Astrocyte of the spinal cord (primary cell): ENCODE data around the gene GABBR2.

Experiments
- DNase-seq: peaks from one replicate; pipeline ENCODE4 v3.0.0; 2011; ENCODE audit warnings: low read depth, low spot score
- H3K4me3 ChIP-seq: 2 replicates; pipeline ENCODE4 v1.5.1; 2011; ENCODE audit warnings: low read depth, mild to moderate bottlenecking, low read length, moderate library complexity
- CTCF ChIP-seq: IDR thresholded peaks from 2 replicates; pipeline ENCODE4 v1.5.1; 2012; ENCODE audit warnings: low read depth, mild to moderate bottlenecking, low read length, inconsistent platforms
- in situ Hi-C: cut with HindIII; loops from 2 replicates; pipeline ENCODE4 v1.10.0; 2017; ENCODE audit warnings: low sequenced_read_pairs

GABBR2 gene

DNA sequence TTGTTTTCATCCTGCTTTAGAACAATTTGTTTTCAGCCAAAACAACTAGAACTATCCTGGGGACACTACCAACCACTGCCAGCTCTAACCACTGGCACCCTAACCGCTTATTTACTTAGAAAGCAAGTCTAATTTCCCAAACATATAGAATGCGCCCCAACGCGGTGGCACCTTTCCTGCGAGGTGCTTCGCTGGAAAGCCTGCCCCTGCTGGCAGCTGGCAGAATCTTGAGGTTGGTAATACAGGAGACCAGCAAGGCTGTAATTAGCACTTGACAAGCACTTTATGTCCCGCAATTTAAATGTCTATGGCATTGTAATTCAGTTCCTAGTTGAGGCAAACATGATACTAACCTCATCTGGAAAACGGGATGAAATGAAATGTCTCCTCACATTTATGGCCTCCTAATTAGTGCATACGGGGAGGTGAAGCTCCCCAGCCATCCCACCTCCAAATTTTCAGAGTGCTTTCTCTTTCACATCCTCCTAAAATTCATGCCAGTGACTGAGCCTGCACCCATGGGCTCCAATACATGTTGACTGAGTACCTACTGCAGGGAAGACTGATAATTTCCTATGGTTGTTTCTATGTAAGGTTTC is 30.4 kb downstream of the GABBR2 start:
- DNase-seq, result no peak
- in situ Hi-C loops, result no loop called here
- H3K4me3 ChIP-seq, result no peak overlapping the region
- peak; percentile 62 for TF ChIP-seq CTCF

DNA sequence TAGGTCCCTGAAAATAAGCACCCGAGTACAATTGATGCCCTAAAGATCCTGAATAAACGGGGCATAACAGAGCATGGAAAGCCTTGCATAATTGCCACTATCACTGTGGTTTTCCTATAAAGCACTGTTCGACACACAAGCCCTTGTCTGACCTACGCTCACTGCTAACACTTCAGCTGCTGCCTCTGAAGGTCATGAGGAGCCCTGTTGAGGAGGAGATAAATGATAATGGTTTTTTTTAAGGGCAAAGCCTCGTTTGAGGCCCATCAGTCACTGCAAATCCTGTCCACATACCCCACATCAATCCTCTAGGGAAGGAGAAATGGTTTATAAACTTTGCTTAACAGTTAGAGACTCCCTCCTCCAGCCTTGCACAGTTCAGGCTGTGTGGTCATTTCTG is 35.1 kb downstream of the GABBR2 start:
- in situ Hi-C loops, result no loop called here
- H3K4me3 ChIP-seq, result no peak overlapping the region
- DNase-seq, result no peak
- TF ChIP-seq CTCF, result no peak

- H3K4me3 ChIP-seq, result no peak overlapping the region
- in situ Hi-C loops, result no loop called here
- DNase-seq, result no peak
- no peak for TF ChIP-seq CTCF
These were observed 41.6 kb downstream of the GABBR2 start for GRCh38 chr9:98667005-98667640.

DNA sequence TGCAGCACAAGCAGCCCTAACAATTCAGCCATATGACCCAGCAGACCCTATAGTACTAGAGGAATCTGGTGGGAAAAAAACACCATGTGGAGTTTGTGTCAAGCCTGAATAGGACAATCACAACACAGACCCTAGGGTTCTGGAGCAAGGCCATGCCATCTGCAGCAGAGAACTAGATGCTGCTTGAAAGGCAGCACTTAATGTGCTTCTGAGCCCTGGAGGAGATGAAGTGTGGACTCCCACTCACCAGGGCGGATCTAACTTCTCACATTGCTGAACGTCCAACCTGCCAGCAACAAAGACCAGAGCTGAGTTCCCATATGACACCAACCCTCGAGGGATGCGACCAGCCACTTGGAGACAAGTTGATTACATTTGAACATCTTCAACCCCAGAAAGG is 43.2 kb downstream of the GABBR2 start:
- no peak for DNase-seq
- in situ Hi-C loops, result no loop called here
- TF ChIP-seq CTCF, result no peak
- no peak overlapping the region for H3K4me3 ChIP-seq

DNA sequence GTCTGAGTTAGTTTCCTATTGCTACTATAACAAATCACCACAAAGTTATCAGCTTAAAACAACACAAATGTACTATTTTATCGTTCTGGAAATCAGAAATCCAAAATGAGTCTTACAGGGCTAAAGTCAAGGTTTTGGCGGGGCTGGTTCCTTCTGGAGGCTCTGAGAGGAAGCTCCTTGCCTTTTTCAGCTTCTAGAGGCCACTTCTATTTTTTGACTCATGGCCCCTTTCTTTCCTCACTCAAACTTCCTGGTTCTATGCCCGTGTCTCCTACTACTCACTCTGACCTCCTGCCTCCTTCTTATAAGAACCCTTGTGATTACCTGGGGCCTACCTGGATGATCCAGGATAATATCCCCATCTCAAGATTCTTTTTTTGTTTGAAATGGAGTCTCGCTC is 48.2 kb downstream of the GABBR2 start:
- in situ Hi-C loops, result no loop called here
- TF ChIP-seq CTCF, result no peak

GRCh38 chr9:98658951-98659351 is 49.8 kb downstream of the GABBR2 start:
- in situ Hi-C loops, result no loop called here
- peak; percentile 59 for DNase-seq
- no peak for TF ChIP-seq CTCF
- H3K4me3 ChIP-seq, result no peak overlapping the region

More for the DNA sequence above, 48.2 kb downstream of the GABBR2 start:
- DNase-seq, result no peak
- no peak overlapping the region for H3K4me3 ChIP-seq
